Esophagus squamous epithelium (tissue), 5 donors: Measurements from ENCODE around the gene CDH24. TPM values are rescaled to one million over a fixed set of nuclear protein-coding genes. Genes with fewer than 3 reads are reported as not detected.

Experiments used
- DNase-seq: peaks from one replicate; lab custom pipeline; 2025; lab: John Stamatoyannopoulos, UW
- H3K27ac ChIP-seq, 4 donors: fragments of 200-600 bp; sonication (generic); one replicate each; pipeline ENCODE4 v1.5.1; 2016 to 2019; ENCODE audit warnings: mild to moderate bottlenecking in 1 of 4
- H3K27me3 ChIP-seq, 4 donors: fragments of 200-600 bp; sonication (generic); 1 replicate in 3 of 4; 2 replicates in 1 of 4; pipeline versions ENCODE4 v1.5.1 to v1.6.0; 2017 to 2021; ENCODE audit warnings: antibody characterized with exemption in 1 of 4
- H3K36me3 ChIP-seq, 3 donors: fragments of 200-600 bp; sonication (generic); one replicate each; pipeline ENCODE4 v1.5.1; 2016 to 2019
- H3K4me1 ChIP-seq, 3 donors: fragments of 200-600 bp; sonication (generic); one replicate each; pipeline ENCODE4 v1.5.1; 2017 to 2019
- H3K4me3 ChIP-seq, 4 donors: fragments of 200-600 bp; sonication (generic); 1 replicate in 3 of 4; 2 replicates in 1 of 4; pipeline ENCODE4 v1.5.1; 2016 to 2019; ENCODE audit warnings: mild to moderate bottlenecking in 2 of 4, moderate library complexity in 1 of 4
- H3K9me3 ChIP-seq, 3 donors: fragments of 200-600 bp; sonication (generic); one replicate each; pipeline ENCODE4 v1.5.1; 2016 to 2019
- CTCF ChIP-seq, 6 experiments: fragments of 450-650 bp in 4 of 6; fragments of 200-600 bp in 2 of 6; sonication (generic) in 2 of 6; IDR thresholded peaks; one replicate each; pipeline ENCODE4 v1.5.1; 2016 to 2019; ENCODE audit warnings: antibody characterized with exemption in 6 of 6, mild to moderate bottlenecking in 4 of 6, moderate library complexity in 4 of 6
- POLR2A ChIP-seq, 4 donors: fragments of 450-650 bp; IDR thresholded peaks; one replicate each; pipeline ENCODE4 v1.6.1; 2017; ENCODE audit warnings: antibody characterized with exemption in 4 of 4, mild to moderate bottlenecking in 4 of 4, moderate library complexity in 3 of 4
- WGBS, 2 donors: methylation state at CpG; one replicate each; pipeline ENCODE4 v1.1.5; 2018; 5-methylcytosine and 5-hydroxymethylcytosine counted together
- intact Hi-C: fragments of 100-400 bp; cut with DNase I; formaldehyde crosslinking; loops from one replicate; pipeline ENCODE4 v1.15.0; 2022
- total RNA-seq, 4 donors: library from RNA; depleted of rRNA; stranded (reverse); fragments of >200 nt; gene quantifications; one replicate each; pipeline ENCODE4 v1.1.0, GENCODE V29; 2016
- donor health status: DM: yes; HTN: yes; CAD: no.

Gene CDH24
- total RNA-seq, 4 donors from 2014 or later: 3.4 to 6.7 (median 4.8) TPM

GRCh38 chr14:23071921-23072539 lies 14.7 kb upstream of the CDH24 start:
- TF ChIP-seq CTCF (IDR thresholded peaks at IDR 0.05) (no peak), POLR2A (IDR thresholded peaks at IDR 0.05) (no peak)
- no peak for DNase-seq
- Histone ChIP-seq H3K27ac (peak overlapping the region; percentile 73 to 92 (median 86)), H3K27me3 (no peaks in the 10 kb centered on the region), H3K36me3 (peaks cover 31 to 76% (median 35%) of the 10 kb centered on the region in 3 donors), H3K9me3 (no peaks in the 10 kb centered on the region), H3K4me3 (peak overlapping the region in 3 of 4 donors; percentile 57 to 84 (median 64)), H3K4me1 (peaks cover 26 to 59% (median 29%) of the 10 kb centered on the region in 3 donors)
- intact Hi-C loops: no loop called here
- WGBS, 2 donors: 30 to 40% methylated on average over 5 of the region's 5 CpGs

GRCh38 chr14:23071244-23071920 lies 14.1 kb upstream of the CDH24 start:
- H3K4me1 ChIP-seq: peaks cover 26 to 53% (median 29%) of the 10 kb centered on the region in 3 donors
- H3K4me3 ChIP-seq: peak overlapping the region; percentile 39 to 84 (median 60)
- TF ChIP-seq CTCF (IDR thresholded peaks at IDR 0.05) (peak in 1 of 6 experiments; percentile 30), POLR2A (IDR thresholded peaks at IDR 0.05) (peak in 2 of 4 donors; percentile 28 to 59)
- H3K27me3 ChIP-seq: no peaks in the 10 kb centered on the region
- no peaks in the 10 kb centered on the region for H3K9me3 ChIP-seq
- 1 to 2% methylated on average over 10 to 14 of the region's 14 CpGs for WGBS, 2 donors
- no peak for DNase-seq
- peaks cover 30 to 76% (median 37%) of the 10 kb centered on the region in 3 donors for H3K36me3 ChIP-seq
- H3K27ac ChIP-seq: peak overlapping the region; percentile 73 to 92 (median 86)
- intact Hi-C loops: no loop called here

- H3K36me3 ChIP-seq: peaks cover 22 to 76% (median 34%) of the 10 kb centered on the region in 3 donors
- intact Hi-C loops: no loop called here
- H3K27ac ChIP-seq: peak overlapping the region; percentile 40 to 90 (median 78)
- TF ChIP-seq POLR2A (IDR thresholded peaks at IDR 0.05): no peak
- TF ChIP-seq CTCF (IDR thresholded peaks at IDR 0.05): no peak
- peaks cover 26 to 53% (median 29%) of the 10 kb centered on the region in 3 donors for H3K4me1 ChIP-seq
- DNase-seq: no peak
- H3K4me3 ChIP-seq: peak overlapping the region; percentile 39 to 84 (median 60)
- no peaks in the 10 kb centered on the region for H3K27me3 ChIP-seq
- no peaks in the 10 kb centered on the region for H3K9me3 ChIP-seq
- WGBS, 2 donors: 9 to 12% methylated on average over 10 of the region's 10 CpGs
Observed at GRCh38 chr14:23070262-23071129, 13.2 kb upstream of the CDH24 start.

- TF ChIP-seq POLR2A (IDR thresholded peaks at IDR 0.05) (no peak), CTCF (IDR thresholded peaks at IDR 0.05) (no peak)
- Histone ChIP-seq H3K36me3 (peaks cover 29 to 76% (median 34%) of the 10 kb centered on the region in 3 donors), H3K27ac (peak overlapping the region; percentile 15 to 73 (median 37))
Observed at GRCh38 chr14:23069413-23069806, 12.1 kb upstream of the CDH24 start.

More at GRCh38 chr14:23069413-23069806, 12.1 kb upstream of the CDH24 start:
- Histone ChIP-seq H3K4me1 (peaks cover 26 to 53% (median 29%) of the 10 kb centered on the region in 3 donors), H3K9me3 (no peaks in the 10 kb centered on the region), H3K4me3 (no peak overlapping the region), H3K27me3 (no peaks in the 10 kb centered on the region)
- intact Hi-C loops: no loop called here
- WGBS, 2 donors: 79 to 94% methylated on average over 3 to 4 of the region's 4 CpGs
- no peak for DNase-seq
